GM23338 (cell line): ENCODE results near the gene CCL4L2.

Experiments
- CTCF ChIP-seq, 2 experiments: fragments of 200-600 bp in 1 of 2; sonication (generic) in 1 of 2; conservative IDR thresholded peaks; 2 replicates each; pipeline versions ENCODE4 v1.5.1 to v1.6.1; 2016 to 2017; ENCODE audit warnings: antibody characterized with exemption in 2 of 2, low read depth in 2 of 2, mild to moderate bottlenecking in 2 of 2, moderate library complexity in 1 of 2
- EZH2phosphoT487 ChIP-seq: fragments of 200-600 bp; sonication (generic); IDR thresholded peaks from one replicate; pipeline ENCODE4 v1.8.1; 2018; ENCODE audit warnings: antibody characterized with exemption; ENCODE audit not compliant: unreplicated experiment
- JUNB ChIP-seq: IDR thresholded peaks from one replicate; pipeline ENCODE4 v1.6.1; 2016; ENCODE audit warnings: antibody characterized with exemption; ENCODE audit not compliant: unreplicated experiment
- REST ChIP-seq: IDR thresholded peaks from one replicate; pipeline ENCODE4 v1.6.1; 2018; ENCODE audit warnings: antibody characterized with exemption; ENCODE audit not compliant: unreplicated experiment

GRCh38 chr17:36196131-36196486 lies 14.8 kb upstream of the CCL4L2 start:
- TF ChIP-seq JUNB = no peak
- TF ChIP-seq REST = no peak
- TF ChIP-seq EZH2phosphoT487 = no peak
- no peak for TF ChIP-seq CTCF (conservative IDR thresholded peaks at IDR 0.05; ENCODE audit: low read depth in 2 of 2)
